Measurements from ENCODE around the gene RAET1L. TPM values are rescaled to one million over a fixed set of nuclear protein-coding genes. Genes with fewer than 3 reads are reported as not detected.
A peak's percentile ranks its signal among the peaks of the same experiment; 100 is the strongest.

Gene RAET1L
- total and polyA plus RNA-seq, 9 of the 15 experiments (the other 6 are each of a cell fraction or from before 2014, with no cell fraction given): not detected

- ATAC-seq (no peak), DNase-seq (ENCODE audit: extremely low read depth in 1 of 4, low spot score in 3 of 4) (no peak), FAIRE-seq (no peak)
- BruUV-seq (replicated peaks): no TSS peak
- 14% methylated on average over 2 of the region's 2 CpGs for WGBS (ENCODE audit: insufficient coverage, low coverage, missing lambda C conversion rate)
- Histone ChIP-seq H3K4me1 (replicated peaks in 1 of 2; ENCODE audit: control insufficient read depth in 2 of 2, insufficient read depth in 2 of 2, low read length in 2 of 2) (peaks cover 4 to 25% of the 10 kb centered on the region in 2 experiments; a peak in 3 of 5 replicates), H3K4me3 (no peak overlapping the region), H3K4me2 (ENCODE audit: insufficient read depth, low read length) (no peak overlapping the region), H3K27me3 (ENCODE audit: control insufficient read depth in 2 of 2, insufficient read depth in 2 of 2, low read length in 2 of 2) (peaks cover 0 to 19% of the 10 kb centered on the region in 2 experiments; a peak in 2 of 5 replicates), H3K79me2 (ENCODE audit: control insufficient read depth, insufficient read depth, low read length) (no peaks in the 10 kb centered on the region), H3K36me3 (ENCODE audit: control insufficient read depth, insufficient read depth, low read length) (no peaks in the 10 kb centered on the region), H4K20me1 (replicated peaks; ENCODE audit: control insufficient read depth, insufficient read depth, low read length) (no peaks in the 10 kb centered on the region), H3K9me3 (replicated peaks; ENCODE audit: control insufficient read depth, insufficient read depth, low read depth, low read length) (no peaks in the 10 kb centered on the region), H3K27ac (ENCODE audit: extremely low read depth, low read depth, low read length) (no peak overlapping the region), H3K9ac (ENCODE audit: insufficient read depth in 1 of 2, low read depth in 2 of 2, low read length in 2 of 2) (no peak overlapping the region), H3K9me1 (ENCODE audit: control insufficient read depth, insufficient read depth, low read length) (peaks cover 5% of the 10 kb centered on the region), H2AFZ (ENCODE audit: low read depth, low read length) (no peak overlapping the region)
- no peak for TF ChIP-seq ZNF311 (CRISPR knock-in tag; IDR thresholded peaks at IDR 0.05)
- TF ChIP-seq MTA3 (IDR thresholded peaks at IDR 0.05; ENCODE audit: borderline replicate concordance): no peak
- no peak for TF ChIP-seq NR2C1 (IDR thresholded peaks at IDR 0.05)
- no peak for TF ChIP-seq NR2C1 (tag; IDR thresholded peaks at IDR 0.05)
- ChIA-PET POLR2A (interaction anchor here (0.7 kb wide), 1 partner anchor 45 kb away, joined by 3 read pairs; no protein-coding TSS in a partner anchor), CTCF (ENCODE audit: low intra/inter-chr PET ratio) (no interaction called here)
- in situ Hi-C loops (cut with MboI): no loop called here
- intact Hi-C loops (cut with micrococcal nuclease): loop anchor here (10.0 kb wide), 2 partner anchors 438 to 812 kb away; partner anchors contain the start of gene GINM1
Observed at GRCh38 chr6:150002710-150003109, 22.6 kb downstream of the RAET1L start.

DNA sequence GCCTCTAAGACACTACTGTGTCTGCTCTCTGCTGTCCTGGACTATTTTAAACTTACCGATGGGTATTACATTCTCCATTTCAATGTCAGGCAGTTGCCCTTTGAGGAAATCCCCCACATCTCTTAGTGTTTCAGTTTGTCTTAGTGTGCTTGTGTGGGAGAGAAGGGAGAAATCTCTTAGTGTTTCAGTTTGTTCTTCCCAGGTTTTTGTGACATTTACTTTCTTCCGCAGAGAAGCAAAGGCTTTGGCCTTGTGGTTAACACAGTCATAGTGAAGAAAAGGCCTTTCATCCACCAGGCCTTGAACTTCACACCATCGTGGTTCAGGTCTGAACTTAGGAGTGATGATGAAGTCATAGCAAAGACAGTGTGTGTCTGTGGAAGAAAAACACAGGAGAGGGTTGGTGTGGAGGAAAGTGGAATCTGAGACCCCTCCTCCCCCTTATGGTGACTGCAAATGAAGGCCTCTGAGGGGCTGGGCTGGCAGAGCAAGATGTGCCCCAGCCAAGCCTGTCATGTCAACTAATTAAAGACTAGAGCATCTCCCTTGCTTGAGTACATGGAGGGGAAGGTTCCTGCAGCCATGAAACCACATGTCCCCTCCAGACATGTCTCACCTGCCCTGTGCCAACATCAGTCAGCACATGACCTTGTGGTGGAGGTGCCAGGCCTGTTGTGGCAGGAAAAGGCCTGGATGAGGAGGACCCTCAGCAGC, 23.9 kb downstream of the RAET1L start:
- 8% methylated on average over 3 of the region's 3 CpGs for WGBS (ENCODE audit: insufficient coverage, low coverage, missing lambda C conversion rate)
- ChIA-PET POLR2A (no interaction called here), CTCF (ENCODE audit: low intra/inter-chr PET ratio) (no interaction called here)
- no peaks in the 10 kb centered on the region for H3K9me3 ChIP-seq (replicated peaks; ENCODE audit: control insufficient read depth, insufficient read depth, low read depth, low read length)
- in situ Hi-C loops (cut with MboI) (no loop called here), intact Hi-C loops (cut with micrococcal nuclease) (loop anchor here (10.0 kb wide), 2 partner anchors 437 to 813 kb away; partner anchors contain the start of gene GINM1)
- no TSS peak for BruUV-seq (replicated peaks)
- TF ChIP-seq ZNF57 (CRISPR knock-in tag; IDR thresholded peaks at IDR 0.05) (no peak), WHSC1 (IDR thresholded peaks at IDR 0.05; ENCODE audit: low read length) (no peak), RAD51 (IDR thresholded peaks at IDR 0.05; ENCODE audit: borderline replicate concordance, low read depth) (no peak), MAFK (IDR thresholded peaks at IDR 0.05; ENCODE audit: low read length) (no peak), POLR2G (IDR thresholded peaks at IDR 0.05; ENCODE audit: low read depth, low read length) (no peak), ZNF121 (CRISPR knock-in tag; conservative IDR thresholded peaks at IDR 0.05) (no peak), ARHGAP35 (IDR thresholded peaks at IDR 0.05; ENCODE audit: partially characterized antibody) (no peak), DPF2 (IDR thresholded peaks at IDR 0.05) (no peak)
- TF ChIP-seq, protein P1, sequence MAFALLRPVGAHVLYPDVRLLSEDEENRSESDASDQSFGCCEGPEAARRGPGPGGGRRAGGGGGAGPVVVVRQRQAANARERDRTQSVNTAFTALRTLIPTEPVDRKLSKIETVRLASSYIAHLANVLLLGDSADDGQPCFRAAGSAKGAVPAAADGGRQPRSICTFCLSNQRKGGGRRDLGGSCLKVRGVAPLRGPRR (CRISPR knock-in tag; IDR thresholded peaks at IDR 0.05): no peak
- TF ChIP-seq, protein P2, sequence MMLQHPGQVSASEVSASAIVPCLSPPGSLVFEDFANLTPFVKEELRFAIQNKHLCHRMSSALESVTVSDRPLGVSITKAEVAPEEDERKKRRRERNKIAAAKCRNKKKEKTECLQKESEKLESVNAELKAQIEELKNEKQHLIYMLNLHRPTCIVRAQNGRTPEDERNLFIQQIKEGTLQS (IDR thresholded peaks at IDR 0.05): no peak
- TF ChIP-seq, protein P2 (CRISPR knock-in tag; conservative IDR thresholded peaks at IDR 0.05): no peak
- no peak overlapping the region for H2AFZ ChIP-seq (ENCODE audit: low read depth, low read length)
- H3K4me1 ChIP-seq (replicated peaks in 1 of 2; ENCODE audit: control insufficient read depth in 2 of 2, insufficient read depth in 2 of 2, low read length in 2 of 2): peaks cover 4 to 21% of the 10 kb centered on the region in 2 experiments; a peak in 3 of 5 replicates
- no peak overlapping the region for H3K27ac ChIP-seq (ENCODE audit: extremely low read depth, low read depth, low read length)
- FAIRE-seq (peak; percentile 6), ATAC-seq (no peak), DNase-seq (ENCODE audit: extremely low read depth in 1 of 4, low spot score in 3 of 4) (no peak)
- H3K4me3 ChIP-seq: no peak overlapping the region
- H3K9me1 ChIP-seq (ENCODE audit: control insufficient read depth, insufficient read depth, low read length): peaks cover 4% of the 10 kb centered on the region
- no peaks in the 10 kb centered on the region for H3K79me2 ChIP-seq (ENCODE audit: control insufficient read depth, insufficient read depth, low read length)
- no peak overlapping the region for H3K9ac ChIP-seq (ENCODE audit: insufficient read depth in 1 of 2, low read depth in 2 of 2, low read length in 2 of 2)
- H4K20me1 ChIP-seq (replicated peaks; ENCODE audit: control insufficient read depth, insufficient read depth, low read length): no peaks in the 10 kb centered on the region
- no peaks in the 10 kb centered on the region for H3K36me3 ChIP-seq (ENCODE audit: control insufficient read depth, insufficient read depth, low read length)
- H3K27me3 ChIP-seq (ENCODE audit: control insufficient read depth in 2 of 2, insufficient read depth in 2 of 2, low read length in 2 of 2): peaks cover 4 to 22% of the 10 kb centered on the region in 2 experiments; a peak in 4 of 5 replicates
- no peak overlapping the region for H3K4me2 ChIP-seq (ENCODE audit: insufficient read depth, low read length)

Data from K562 (cell line).